H1 (cell line): Measurements from ENCODE around the gene STRA8. TPM values are rescaled to one million over a fixed set of nuclear protein-coding genes. Genes with fewer than 3 reads are reported as not detected.
"Not testable (repeated sequence)": the region's sequence is repeated elsewhere in the genome, so short reads cannot be mapped to it uniquely, and the experiment has no call there.

Source experiments
- CTCF ChIA-PET: fragments of 300-600 bp; sonication (Branson Sonifier 250); formaldehyde crosslinking; loops from one replicate; lab custom pipeline; 2021; ENCODE audit not compliant: partially characterized antibody; lab: Charles Lee
- POLR2A ChIA-PET: fragments of 300-600 bp; sonication (Branson Sonifier 250); formaldehyde crosslinking; loops from one replicate; lab custom pipeline; 2021; ENCODE audit warnings: inconsistent platforms; ENCODE audit not compliant: partially characterized antibody; lab: Charles Lee
- DNase-seq, 2 experiments: peaks; one replicate each; pipeline versions ENCODE4 v3.0.0 to v3.0.0-alpha.2; 2010 to 2022; ENCODE audit warnings: low spot score in 2 of 2, low read depth in 1 of 2, mixed read lengths in 1 of 2
- FAIRE-seq: peaks from 2 replicates; lab custom pipeline; 2011; peaks lifted over from hg19 to GRCh38; lab: Jason Lieb, UNC
- H2AFZ ChIP-seq: 2 replicates; pipeline ENCODE4 v1.8.1; 2012; ENCODE audit warnings: low read length, inconsistent platforms
- H2AK5ac ChIP-seq: 2 replicates; pipeline ENCODE4 v1.6.1; 2013; ENCODE audit warnings: low read depth, low read length
- H2BK120ac ChIP-seq: replicated peaks from 2 replicates; pipeline ENCODE3; 2013; ENCODE audit warnings: low read depth, low read length, inconsistent platforms
- H2BK12ac ChIP-seq: 2 replicates; pipeline ENCODE4 v1.6.1; 2013; ENCODE audit warnings: low read depth, low read length
- H2BK15ac ChIP-seq: 2 replicates; pipeline ENCODE4 v1.6.1; 2013; ENCODE audit warnings: low read length
- H2BK20ac ChIP-seq: 2 replicates; pipeline ENCODE4 v1.6.1; 2013; ENCODE audit warnings: low read length
- H2BK5ac ChIP-seq: 2 replicates; pipeline ENCODE4 v1.6.1; 2013; ENCODE audit warnings: low read depth, low read length
- H3K14ac ChIP-seq: 2 replicates; pipeline ENCODE4 v1.6.1; 2013; ENCODE audit warnings: inconsistent platforms; ENCODE audit not compliant: insufficient read length
- H3K18ac ChIP-seq: 2 replicates; pipeline ENCODE4 v1.6.1; 2013; ENCODE audit warnings: low read length; ENCODE audit errors: extremely low read depth
- H3K23ac ChIP-seq: 2 replicates; pipeline ENCODE4 v1.6.1; 2013; ENCODE audit warnings: inconsistent platforms; ENCODE audit not compliant: insufficient read length
- H3K23me2 ChIP-seq: 2 replicates; pipeline ENCODE4 v1.6.1; 2013; ENCODE audit warnings: low read depth, low read length
- H3K27ac ChIP-seq: 2 replicates; pipeline ENCODE4 v1.6.1; 2011; ENCODE audit warnings: low read depth, low read length, inconsistent platforms
- H3K27me3 ChIP-seq, 4 experiments: replicated peaks in 1 of 4; 1 replicate in 1 of 4; 2 replicates in 3 of 4; pipeline versions ENCODE4 v1.6.1 to v1.8.1; 2011 to 2013; ENCODE audit warnings: low read length in 3 of 4, mild to moderate bottlenecking in 3 of 4, inconsistent platforms in 2 of 4, mixed read lengths in 2 of 4, moderate library complexity in 1 of 4; ENCODE audit not compliant: control insufficient read depth in 3 of 4, insufficient read depth in 3 of 4; ENCODE audit errors: extremely low read depth in 1 of 4
- H3K36me3 ChIP-seq, 4 experiments: 2 replicates each; pipeline versions ENCODE4 v1.6.1 to v1.8.1; 2011 to 2013; ENCODE audit warnings: mild to moderate bottlenecking in 4 of 4, low read length in 3 of 4, moderate library complexity in 2 of 4, control low read depth in 1 of 4, inconsistent platforms in 1 of 4; ENCODE audit not compliant: insufficient read depth in 4 of 4, control insufficient read depth in 2 of 4
- H3K4ac ChIP-seq: replicated peaks from 2 replicates; pipeline ENCODE3; 2013; ENCODE audit warnings: low read length, low read depth, mixed read lengths, inconsistent platforms; ENCODE audit not compliant: insufficient read length
- H3K4me1 ChIP-seq, 4 experiments: replicated peaks in 1 of 4; 1 replicate in 1 of 4; 2 replicates in 3 of 4; pipeline versions ENCODE4 v1.6.1 to v1.8.1; 2011 to 2013; ENCODE audit warnings: low read length in 3 of 4, inconsistent platforms in 2 of 4, mixed read lengths in 1 of 4; ENCODE audit not compliant: insufficient read depth in 4 of 4, control insufficient read depth in 3 of 4
- H3K4me2 ChIP-seq, 2 experiments: 2 replicates each; pipeline versions ENCODE4 v1.6.1 to v1.8.1; 2011 to 2013; ENCODE audit warnings: low read depth in 2 of 2, low read length in 2 of 2, control low read depth in 1 of 2, inconsistent platforms in 1 of 2, mild to moderate bottlenecking in 1 of 2; ENCODE audit not compliant: insufficient read depth in 1 of 2
- H3K4me3 ChIP-seq, 4 experiments: fragments of 200-600, 300-600 bp in 1 of 4; sonication (generic), shearing (Covaris generic), sonication (Bioruptor Twin) in 1 of 4; 2 replicates each; pipeline versions ENCODE4 v1.5.1 to v1.8.1; 2011 to 2016; ENCODE audit warnings: low read length in 4 of 4, low read depth in 3 of 4, control low read depth in 2 of 4, inconsistent platforms in 2 of 4, mild to moderate bottlenecking in 2 of 4, mixed read lengths in 1 of 4, moderate library complexity in 1 of 4; ENCODE audit not compliant: insufficient read depth in 2 of 4; ENCODE audit errors: extremely low read depth in 1 of 4
- H3K56ac ChIP-seq: replicated peaks from 2 replicates; pipeline ENCODE3; 2013; ENCODE audit warnings: low read depth, mild to moderate bottlenecking, mixed read lengths, low read length, inconsistent platforms; ENCODE audit not compliant: insufficient read length
- H3K79me1 ChIP-seq: 2 replicates; pipeline ENCODE4 v1.6.1; 2013; ENCODE audit warnings: low read depth, low read length, control low read depth
- H3K79me2 ChIP-seq, 2 experiments: 2 replicates each; pipeline versions ENCODE4 v1.6.1 to v1.8.1; 2012 to 2013; ENCODE audit warnings: low read length in 2 of 2, mild to moderate bottlenecking in 2 of 2, inconsistent platforms in 1 of 2; ENCODE audit not compliant: insufficient read depth in 2 of 2, control insufficient read depth in 1 of 2
- H3K9ac ChIP-seq, 4 experiments: replicated peaks in 1 of 4; 1 replicate in 1 of 4; 2 replicates in 3 of 4; pipeline versions ENCODE4 v1.6.1 to v1.8.1; 2011 to 2013; ENCODE audit warnings: low read depth in 3 of 4, low read length in 3 of 4, control low read depth in 2 of 4, mild to moderate bottlenecking in 2 of 4, moderate library complexity in 2 of 4, inconsistent platforms in 1 of 4; ENCODE audit errors: extremely low read depth in 1 of 4
- H3K9me3 ChIP-seq, 2 experiments: 2 replicates each; pipeline versions ENCODE4 v1.6.1 to v1.8.1; 2012 to 2013; ENCODE audit warnings: mild to moderate bottlenecking in 2 of 2, moderate library complexity in 2 of 2, control low read depth in 1 of 2, inconsistent platforms in 1 of 2, low read depth in 1 of 2, low read length in 1 of 2, mixed read lengths in 1 of 2; ENCODE audit not compliant: insufficient read depth in 2 of 2
- H4K20me1 ChIP-seq, 2 experiments: replicated peaks in 1 of 2; 2 replicates each; pipeline versions ENCODE3 to v1.8.1; 2011 to 2013; ENCODE audit warnings: inconsistent platforms in 2 of 2, low read length in 2 of 2, mild to moderate bottlenecking in 1 of 2; ENCODE audit not compliant: insufficient read depth in 2 of 2, control insufficient read depth in 1 of 2
- H4K5ac ChIP-seq: 2 replicates; pipeline ENCODE4 v1.6.1; 2013; ENCODE audit warnings: low read length, low read depth, mixed read lengths, inconsistent platforms; ENCODE audit not compliant: insufficient read length
- H4K8ac ChIP-seq: 2 replicates; pipeline ENCODE4 v1.8.0; 2013; ENCODE audit warnings: mild to moderate bottlenecking, moderate library complexity, low read length, inconsistent platforms; ENCODE audit not compliant: insufficient read depth; ENCODE audit errors: extremely low read depth
- H4K91ac ChIP-seq: replicated peaks from 2 replicates; pipeline ENCODE3; 2013; ENCODE audit warnings: low read length, mixed read lengths, inconsistent platforms; ENCODE audit not compliant: insufficient read length
- BACH1 ChIP-seq: IDR thresholded peaks from 2 replicates; pipeline ENCODE4 v1.6.1; 2012; ENCODE audit warnings: low read length, improper control_type of control experiment
- WGBS, 2 experiments: shearing (Covaris generic) in 1 of 2; methylation state at CpG; one replicate each; pipeline versions ENCODE4 v1.1.6 to v1.1.7; 2013 to 2015; ENCODE audit warnings: low lambda C conversion rate in 2 of 2, mixed read lengths in 2 of 2, inconsistent platforms in 1 of 2, low coverage in 1 of 2, missing lambda C conversion rate in 1 of 2; ENCODE audit not compliant: insufficient replicate concordance in 2 of 2, insufficient coverage in 1 of 2, insufficient read length in 1 of 2; ENCODE audit errors: extremely low coverage in 1 of 2, missing lambda C conversion rate in 1 of 2; 5-methylcytosine and 5-hydroxymethylcytosine counted together
- polyA plus RNA-seq, 7 experiments: library from polyadenylated mRNA; depleted of rRNA in 3 of 7; stranded (reverse) in 5 of 7; unstranded in 2 of 7; fragments of >200 nt in 5 of 7; fragments of 200-250 nt in 2 of 7; gene quantifications; 1 replicate in 5 of 7; 2 replicates in 1 of 7; 4 replicates in 1 of 7; pipeline versions ENCODE4 v1.2.1 to v1.2.3, GENCODE V29; 2011 to 2013; ENCODE audit warnings: missing spikeins in 2 of 7, mixed read lengths in 2 of 7
- total RNA-seq: library from RNA; stranded (reverse); fragmentation: NEBNext Ultra II Directional; extraction: Animal tissue kit (Norgen Biotek cat#: 25700); gene quantifications from 2 replicates; pipeline ENCODE4 v1.2.1, GENCODE V29; 2021

STRA8 gene
- total and polyA plus RNA-seq, 2 of the 8 experiments (the other 6 are each of a cell fraction or from before 2014, with no cell fraction given) = not detected

- H3K4ac ChIP-seq, H2BK120ac ChIP-seq, H3K23ac ChIP-seq, H3K36me3 ChIP-seq, H3K27me3 ChIP-seq, H4K20me1 ChIP-seq, H3K79me1 ChIP-seq, DNase-seq, H3K14ac ChIP-seq, POLR2A ChIA-PET, H3K23me2 ChIP-seq, H4K8ac ChIP-seq, H3K4me1 ChIP-seq, H3K9me3 ChIP-seq, FAIRE-seq, H2BK20ac ChIP-seq, H3K27ac ChIP-seq, H3K79me2 ChIP-seq: not testable (repeated sequence)
- H3K18ac ChIP-seq = peak overlapping the region; percentile 87
- H3K4me2 ChIP-seq = peak overlapping the region; percentile 84 to 96
- WGBS, 2 experiments = 57% methylated on average over 19 of the region's 30 CpGs; no CpG with 5 or more reads in 1 of the 2 experiments
- peak overlapping the region; percentile 93 for H2AFZ ChIP-seq
- peak overlapping the region; percentile 58 to 97 (median 74) for H3K4me3 ChIP-seq
- CTCF ChIA-PET = interaction anchor here (2.3 kb wide), 1 partner anchor 21 kb away, joined by 5 read pairs; no protein-coding TSS in a partner anchor
- peak overlapping the region; percentile 65 for H3K56ac ChIP-seq
- peak overlapping the region; percentile 12; the same call in 1 of the 2 replicates for H2BK12ac ChIP-seq
- H4K91ac ChIP-seq = peak overlapping the region; percentile 88
- TF ChIP-seq BACH1 = 0 out of 2 replicates have a peak, but pooled peaks have one; percentile 32
- TF ChIP-seq, all 59 proteins: peak for 1; not testable (repeated sequence) for 58
- not testable (repeated sequence) for H2BK5ac ChIP-seq
- Histone ChIP-seq H3K9ac (peak overlapping the region; percentile 61 to 83 (median 68)), H2BK15ac (peak overlapping the region; percentile 10; the same call in 1 of the 2 replicates), H4K5ac (peak overlapping the region; percentile 66), H2AK5ac (peak overlapping the region; percentile 7; the same call in 1 of the 2 replicates)
Measured at GRCh38 chr7:135211946-135212685, 21.5 kb upstream of the STRA8 start.
